GM12872 (cell line): Measurements from ENCODE around the gene FLT3LG.

Experiments used
- CTCF ChIP-seq: IDR thresholded peaks from 3 replicates; pipeline ENCODE4 v1.5.1; 2011; ENCODE audit warnings: low read depth, mild to moderate bottlenecking, low read length, moderate library complexity; ENCODE audit not compliant: insufficient read depth

Gene FLT3LG

GRCh38 chr19:49450405-49450804 lies 23.6 kb upstream of the FLT3LG start:
- no peak for TF ChIP-seq CTCF

GRCh38 chr19:49451430-49452181 lies 22.4 kb upstream of the FLT3LG start, which contains the start of gene PIH1D1:
Gene PIH1D1 (minus strand): TSS chr19:49451814. CDS start chr19:49451574, 240 bp downstream.
- TF ChIP-seq CTCF, result no peak

GRCh38 chr19:49453013-49453756 lies 20.8 kb upstream of the FLT3LG start, which contains the start of gene ALDH16A1:
Gene ALDH16A1 (plus strand): TSS chr19:49453225. CDS start chr19:49453332, 107 bp downstream.
- TF ChIP-seq CTCF, result no peak

- no peak for TF ChIP-seq CTCF
Observed at GRCh38 chr19:49453757-49454240, 20.2 kb upstream of the FLT3LG start.

GRCh38 chr19:49455773-49456172 lies 18.2 kb upstream of the FLT3LG start:
- no peak for TF ChIP-seq CTCF

GRCh38 chr19:49456326-49456725 lies 17.7 kb upstream of the FLT3LG start:
- TF ChIP-seq CTCF, result no peak

- TF ChIP-seq CTCF, result no peak
Observed at GRCh38 chr19:49458567-49458903, 15.5 kb upstream of the FLT3LG start.
